Adipose tissue (tissue), 3 donors: ENCODE results near the gene DPF1. TPM values are rescaled to one million over a fixed set of nuclear protein-coding genes. Genes with fewer than 3 reads are reported as not detected.
"Not testable (repeated sequence)": the region's sequence is repeated elsewhere in the genome, so short reads cannot be mapped to it uniquely, and the experiment has no call there.

Experiments
- H3K27ac ChIP-seq: one replicate; pipeline ENCODE4 v1.5.1; 2013; ENCODE audit warnings: low read depth, low read length
- WGBS, 3 donors: extraction: QIAGEN DNeasy Blood & Tissue Kit; methylation state at CpG; one replicate each; pipeline ENCODE4 v1.1.7; 2013; 5-methylcytosine and 5-hydroxymethylcytosine counted together
- polyA plus RNA-seq, 3 donors: library from polyadenylated mRNA; stranded (reverse); fragments of 200-250 nt; gene quantifications; one replicate each; pipeline ENCODE4 v1.2.3, GENCODE V29; 2013
- donor health status: healthy with polysubstance abuse.
- donor health status: Bipolar disorder and iron deficiency.
- donor health status: healthy.

DPF1 gene
- polyA plus RNA-seq, 3 donors = 0.05 to 0.67 (median 0.13) TPM

GRCh38 chr19:38227287-38228004 is 3.4 kb upstream of the DPF1 start:
- H3K27ac ChIP-seq = no peak overlapping the region
- WGBS, 3 donors = 57 to 64% (median 61%) methylated on average over 11 of the region's 11 CpGs

DNA sequence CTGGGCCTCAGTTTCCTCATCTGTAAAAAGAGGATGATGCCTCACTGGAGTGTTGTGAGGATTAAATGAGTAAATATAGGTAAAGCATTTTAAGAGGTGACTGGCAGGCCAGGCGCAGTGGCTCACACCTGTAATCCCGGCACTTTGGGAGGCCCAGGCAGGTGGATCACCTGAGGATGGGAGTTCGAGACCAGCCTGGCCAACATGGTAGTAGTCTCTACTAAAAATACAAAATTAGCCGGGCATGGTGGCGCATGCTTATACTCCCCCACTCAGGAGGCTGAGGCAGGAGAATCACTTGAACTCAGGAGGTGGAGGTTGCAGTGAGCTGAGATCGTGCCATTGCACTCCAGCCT is 819 bp upstream of the DPF1 start:
- H3K27ac ChIP-seq = not testable (repeated sequence)
- WGBS, 3 donors = 91 to 93% (median 91%) methylated on average over 6 of the region's 6 CpGs

GRCh38 chr19:38223617-38224013 is 407 bp downstream of the DPF1 start:
- 6 to 12% (median 10%) methylated on average over 12 to 13 of the region's 13 CpGs for WGBS, 3 donors
- no peak overlapping the region for H3K27ac ChIP-seq

DNA sequence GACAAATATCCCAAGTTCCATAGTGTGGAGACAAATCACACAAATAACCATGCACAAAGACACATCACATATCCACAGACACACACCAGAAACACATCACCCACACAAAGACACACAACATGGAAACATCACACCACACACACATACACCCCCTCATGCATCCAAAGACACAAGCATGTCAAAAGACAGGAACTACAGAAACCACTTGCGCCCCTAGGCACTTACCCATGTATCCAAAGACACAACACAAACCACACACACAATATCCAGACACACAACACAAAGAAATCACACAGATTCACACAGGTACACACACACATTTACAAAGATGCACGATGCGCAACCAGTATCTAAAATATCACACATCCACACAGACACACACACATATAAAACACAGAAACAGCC is 901 bp downstream of the DPF1 start:
- H3K27ac ChIP-seq = no peak overlapping the region
- WGBS, 3 donors = 87 to 90% (median 89%) methylated on average over 3 of the region's 3 CpGs

DNA sequence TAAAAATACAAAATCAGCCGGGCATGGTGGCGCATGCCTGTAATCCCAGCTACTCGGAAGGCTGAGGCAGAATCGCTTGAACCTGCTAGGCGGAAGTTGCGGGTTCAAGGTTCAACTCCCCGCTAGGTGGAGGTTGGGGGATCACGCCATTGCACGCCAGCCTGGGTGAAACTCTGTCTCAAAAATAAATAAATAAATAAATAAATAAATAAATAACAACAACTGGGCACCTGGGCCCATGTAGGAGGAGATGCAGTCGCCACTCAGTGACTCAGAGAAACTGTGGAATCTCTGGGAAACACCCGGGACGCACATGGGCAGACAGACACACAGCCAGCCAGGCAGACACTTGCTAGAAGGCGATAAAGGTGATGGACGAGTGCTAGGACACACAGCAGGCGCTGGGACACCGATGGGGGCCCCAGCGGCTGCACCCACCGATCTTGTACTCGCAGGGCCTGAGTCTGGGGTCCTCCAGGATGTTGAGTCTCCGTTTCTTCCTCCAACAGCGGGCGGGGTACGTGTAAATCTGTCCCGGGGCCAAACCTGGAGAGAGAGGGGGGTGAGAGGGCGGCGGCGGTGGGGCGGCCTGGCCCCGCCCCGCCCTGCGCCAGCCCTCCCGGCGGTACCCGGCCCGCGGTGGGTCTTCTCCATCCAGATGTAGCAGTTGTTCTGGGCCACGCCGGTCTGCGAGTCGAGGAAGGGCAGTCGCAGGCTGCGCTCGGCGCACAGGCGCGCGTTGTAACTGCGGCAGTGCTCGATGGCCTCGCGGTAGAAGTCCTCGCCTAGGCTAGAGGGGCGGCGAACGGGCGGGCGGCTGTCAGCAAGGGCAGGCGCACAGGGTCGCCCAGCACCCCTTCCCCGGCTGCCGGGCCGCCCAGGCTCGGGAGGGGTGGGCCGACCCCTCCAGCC is 1.8 kb downstream of the DPF1 start:
- no peak overlapping the region for H3K27ac ChIP-seq
- WGBS, 3 donors = 46 to 64% (median 61%) methylated on average over 55 to 64 of the region's 64 CpGs

DNA sequence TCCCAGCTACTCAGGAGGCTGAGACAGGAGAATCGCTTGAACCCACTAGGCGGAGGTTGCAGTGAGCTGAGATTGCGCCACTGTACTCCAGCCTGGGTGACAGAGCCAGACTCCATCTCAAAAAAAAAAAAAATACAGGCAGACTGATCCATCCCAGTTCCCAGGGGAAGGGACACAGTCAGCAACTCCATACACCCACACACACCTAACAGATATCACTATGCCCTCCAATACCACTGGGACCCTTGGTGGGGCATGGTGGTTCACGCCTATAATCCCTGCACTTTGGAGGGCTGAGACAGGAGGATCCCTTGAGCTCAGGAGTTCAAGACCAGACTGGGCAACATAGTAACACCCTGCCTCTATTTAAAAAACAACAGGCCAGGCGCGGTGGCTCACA is 2.6 kb downstream of the DPF1 start:
- no peak overlapping the region for H3K27ac ChIP-seq
- 91 to 97% (median 93%) methylated on average over 6 of the region's 6 CpGs for WGBS, 3 donors

DNA sequence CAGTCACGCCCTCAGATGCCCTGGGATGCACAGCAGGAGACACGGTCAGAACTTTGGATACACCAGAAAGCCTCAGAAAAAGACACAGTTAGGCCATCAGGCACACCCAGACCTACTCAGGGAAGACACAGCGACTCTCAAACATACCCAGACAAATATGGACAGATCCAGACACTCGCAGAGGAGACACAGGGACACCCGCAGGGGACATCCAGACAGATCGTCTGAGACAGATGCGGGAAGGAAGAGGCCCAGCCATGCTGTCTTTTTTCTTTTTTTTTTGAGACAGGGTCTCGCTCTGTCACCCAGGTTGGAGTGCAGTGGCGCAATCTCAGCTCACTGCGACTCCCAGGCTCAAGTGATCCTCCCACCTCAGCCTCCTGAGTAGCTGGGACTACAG is 4.8 kb downstream of the DPF1 start:
- H3K27ac ChIP-seq = no peak overlapping the region
- WGBS, 3 donors = 84 to 90% (median 88%) methylated on average over 10 of the region's 10 CpGs

DNA sequence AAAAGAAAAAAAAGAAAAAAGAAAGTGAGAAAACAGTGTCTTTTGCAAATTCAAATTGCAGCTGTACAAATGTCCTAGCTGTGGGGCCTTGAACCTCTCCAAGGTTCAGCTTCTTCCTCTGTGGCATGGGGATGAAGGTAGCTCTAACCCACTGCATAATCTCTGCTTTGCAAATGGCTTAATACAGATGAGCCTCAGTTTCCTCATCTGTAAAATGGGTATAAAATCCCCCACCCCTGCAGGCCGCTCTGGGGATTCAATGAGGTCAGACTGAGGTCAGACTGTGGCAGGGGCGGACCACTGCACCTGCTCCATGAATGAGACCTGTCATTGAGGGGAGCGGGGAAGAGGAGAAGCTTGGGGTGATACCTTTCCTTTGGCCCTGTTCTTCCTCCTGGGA is 5.8 kb downstream of the DPF1 start:
- H3K27ac ChIP-seq = no peak overlapping the region
- WGBS, 3 donors = 95 to 100% (median 97%) methylated on average over 3 of the region's 3 CpGs

DNA sequence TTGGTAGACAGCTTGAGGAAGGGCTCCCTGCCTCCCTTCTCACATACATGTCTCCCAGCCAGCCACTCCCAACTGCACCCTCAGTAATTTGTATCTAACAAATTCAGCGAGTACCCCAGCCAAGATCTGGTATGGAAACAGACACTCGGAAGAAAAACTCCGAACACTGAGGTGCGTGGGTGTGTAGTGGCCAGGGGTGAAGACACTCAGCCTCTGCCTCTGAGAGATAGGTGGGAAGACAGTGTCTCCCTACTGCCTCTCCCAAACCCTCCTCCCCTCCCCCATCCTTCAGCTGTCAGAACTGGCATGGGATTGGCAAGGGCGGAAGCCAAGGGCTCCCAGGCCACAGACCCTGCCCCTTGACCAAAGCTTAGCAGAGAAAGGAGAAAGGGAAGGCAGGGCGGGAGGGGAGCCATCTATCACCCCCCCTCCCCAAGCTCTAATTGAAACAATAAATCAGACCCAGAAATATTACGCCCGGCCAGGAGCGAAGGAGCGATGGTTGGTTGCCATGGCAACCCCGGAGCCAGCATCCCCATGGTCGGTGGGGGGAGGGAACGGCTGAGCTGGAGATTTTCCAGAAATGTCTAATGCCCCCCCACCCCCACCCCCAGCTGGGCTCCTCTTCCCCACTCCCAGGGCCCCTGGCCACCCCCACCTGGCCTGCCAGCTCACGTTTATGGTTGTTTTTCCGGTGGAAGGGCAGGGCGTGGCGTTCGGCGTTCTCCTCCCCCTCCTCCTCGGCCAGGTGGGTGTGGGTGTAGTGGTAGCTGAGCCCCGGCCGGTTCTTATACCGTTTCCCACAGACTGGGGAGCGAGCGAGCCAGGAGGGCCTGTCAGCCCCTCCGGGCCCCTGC is 7.0 kb downstream of the DPF1 start:
- H3K27ac ChIP-seq = no peak overlapping the region
- 43 to 55% (median 44%) methylated on average over 23 to 26 of the region's 26 CpGs for WGBS, 3 donors

DNA sequence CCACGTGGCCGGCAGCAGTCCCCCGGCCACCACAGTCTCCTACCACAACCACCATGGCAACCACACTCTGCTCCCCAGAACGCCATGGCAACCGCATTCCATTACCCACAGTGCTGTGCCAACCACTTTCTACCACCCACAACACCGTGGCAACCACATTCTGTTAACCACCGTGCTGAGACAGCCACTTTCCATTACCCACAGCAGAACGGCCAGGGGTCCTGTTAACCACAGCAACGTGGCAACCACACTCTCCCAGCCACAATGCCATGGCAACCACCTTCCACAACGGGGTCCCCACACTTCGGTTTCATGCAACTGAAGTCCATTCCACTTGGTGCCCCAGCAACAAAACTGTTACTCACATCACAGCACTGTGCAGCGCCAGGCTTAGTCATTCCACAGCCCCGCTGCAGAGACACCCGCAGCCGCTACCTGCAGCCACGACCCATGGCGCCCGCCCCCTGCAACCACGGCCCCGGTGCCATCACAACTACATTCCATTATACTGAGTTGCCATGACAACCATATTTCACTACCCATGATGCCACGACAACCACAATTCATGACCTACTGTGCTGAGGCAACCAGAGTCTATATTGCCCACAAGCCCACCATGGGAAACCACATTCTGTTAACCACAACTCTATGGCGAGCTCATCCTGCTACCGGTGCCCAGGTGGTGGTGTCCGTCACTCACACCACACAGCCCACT is 10.0 kb downstream of the DPF1 start:
- 52 to 61% (median 54%) methylated on average over 24 of the region's 24 CpGs for WGBS, 3 donors
- H3K27ac ChIP-seq = no peak overlapping the region

DNA sequence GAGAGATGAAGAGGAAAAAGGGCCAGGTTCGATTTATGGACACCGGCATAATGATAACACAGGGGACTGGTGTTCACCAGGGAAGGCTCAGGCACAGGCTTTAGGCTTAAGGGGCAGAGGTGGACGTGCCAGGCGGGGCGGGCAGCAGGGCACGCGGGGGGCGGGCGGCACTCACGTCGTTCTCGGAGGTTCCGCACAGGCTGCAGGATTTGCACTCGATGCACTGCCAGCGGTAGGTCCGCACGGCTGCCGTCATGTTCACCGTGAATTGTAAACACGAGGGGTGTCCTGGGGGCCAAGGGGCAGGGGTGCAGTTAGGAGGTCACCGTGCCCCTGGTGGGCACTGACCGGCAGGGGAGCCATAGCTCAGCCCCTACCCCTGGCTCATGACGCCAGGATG is 10.6 kb downstream of the DPF1 start:
- WGBS, 3 donors = 81 to 89% (median 86%) methylated on average over 22 to 23 of the region's 23 CpGs
- no peak overlapping the region for H3K27ac ChIP-seq

- 14 to 41% (median 37%) methylated on average over 13 to 15 of the region's 15 CpGs for WGBS, 3 donors
- H3K27ac ChIP-seq = no peak overlapping the region
These were observed 12.3 kb downstream of the DPF1 start for GRCh38 chr19:38211766-38212165.

DNA sequence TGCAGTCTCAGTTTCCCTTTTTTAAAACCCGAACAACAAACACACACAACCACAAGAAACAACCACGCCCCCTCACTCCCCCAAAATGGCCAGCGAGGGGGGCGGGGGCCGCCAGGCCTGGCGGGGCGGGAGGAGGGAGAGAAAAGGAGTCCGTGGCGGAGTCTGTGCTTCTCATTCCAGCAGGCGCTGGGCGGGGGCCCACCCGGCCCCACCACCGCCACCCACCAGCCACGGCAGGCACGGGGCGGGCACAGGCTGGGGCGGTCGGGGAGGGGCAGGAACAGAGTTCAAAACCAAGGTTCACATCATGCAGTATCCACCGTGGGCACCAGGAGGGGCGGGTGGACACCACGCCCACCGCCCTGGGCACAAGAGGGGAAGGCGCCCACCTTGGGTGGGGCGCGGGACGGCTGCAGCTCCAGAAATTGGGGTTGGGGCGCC is 12.9 kb downstream of the DPF1 start:
- no peak overlapping the region for H3K27ac ChIP-seq
- WGBS, 3 donors = 4% methylated on average over 20 to 27 of the region's 27 CpGs

DNA sequence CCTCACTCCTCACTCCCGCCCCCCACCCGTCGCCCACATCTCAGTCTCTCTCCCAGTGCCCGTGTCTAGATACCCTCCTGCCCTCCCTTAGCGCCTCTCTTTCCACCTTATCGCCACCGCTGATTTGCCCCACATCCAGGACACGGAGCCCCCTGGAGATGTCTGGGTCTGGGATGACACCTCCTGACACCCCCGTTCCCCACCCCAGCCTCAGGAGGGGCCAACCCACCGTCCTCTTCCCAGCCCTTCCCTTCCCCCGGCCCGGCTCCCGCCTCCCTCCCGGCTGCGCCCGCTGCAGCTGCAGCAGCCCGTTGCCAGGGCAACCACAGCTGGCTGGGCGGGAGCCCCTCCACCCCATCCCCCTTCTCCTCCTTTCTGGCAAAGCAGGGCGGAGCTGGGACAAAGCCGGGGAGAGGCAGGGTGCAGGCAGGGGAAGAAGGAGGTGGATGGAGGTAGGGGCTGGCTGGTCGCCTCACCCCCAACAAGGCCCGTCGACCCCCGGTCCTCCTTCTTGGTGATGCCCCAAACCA is 13.5 kb downstream of the DPF1 start:
- H3K27ac ChIP-seq = no peak overlapping the region
- 2 to 3% (median 2%) methylated on average over 23 to 24 of the region's 24 CpGs for WGBS, 3 donors

- no peak overlapping the region for H3K27ac ChIP-seq
- 3 to 13% (median 4%) methylated on average over 29 to 30 of the region's 30 CpGs for WGBS, 3 donors
These were observed 14.2 kb downstream of the DPF1 start for GRCh38 chr19:38209671-38210457.

GRCh38 chr19:38209152-38209551 is 14.9 kb downstream of the DPF1 start:
- no peak overlapping the region for H3K27ac ChIP-seq
- WGBS, 3 donors = 24 to 39% (median 30%) methylated on average over 5 of the region's 5 CpGs

DNA sequence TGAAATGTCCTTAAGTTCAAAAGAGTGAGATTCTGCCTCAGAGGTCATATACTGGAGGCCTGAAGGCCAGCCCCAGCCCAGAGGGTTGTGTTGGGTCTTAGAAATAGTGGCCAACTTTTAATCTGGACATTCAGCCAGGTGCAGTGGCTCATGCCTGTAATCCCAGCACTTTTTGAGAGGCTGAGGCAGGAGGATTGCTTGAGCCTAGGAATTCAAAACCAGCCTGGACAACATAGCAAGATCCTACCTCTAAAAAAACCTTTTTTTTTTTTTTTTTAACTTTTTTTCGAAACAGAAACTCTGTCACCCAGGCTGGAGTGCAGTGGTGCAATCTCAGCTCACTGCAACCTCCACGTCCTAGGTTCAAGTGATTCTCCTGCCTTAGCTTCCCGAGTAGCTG is 15.5 kb downstream of the DPF1 start:
- WGBS, 3 donors = 89 to 91% (median 91%) methylated on average over 3 of the region's 3 CpGs
- H3K27ac ChIP-seq = no peak overlapping the region
